GM10266 (cell line): ENCODE measurements around the gene DPYSL5.

ENCODE experiments used
- DNase-seq: peaks from one replicate; pipeline ENCODE4 v3.0.0; 2012; ENCODE audit errors: extremely low spot score
- TF ChIP-seq, protein P1 (sequence below): IDR thresholded peaks from 2 replicates; pipeline ENCODE4 v1.5.1; 2012; ENCODE audit warnings: mild to moderate bottlenecking, low read depth; ENCODE audit not compliant: control insufficient read depth, insufficient read depth; ENCODE audit errors: missing control alignments

DPYSL5 gene

DNA sequence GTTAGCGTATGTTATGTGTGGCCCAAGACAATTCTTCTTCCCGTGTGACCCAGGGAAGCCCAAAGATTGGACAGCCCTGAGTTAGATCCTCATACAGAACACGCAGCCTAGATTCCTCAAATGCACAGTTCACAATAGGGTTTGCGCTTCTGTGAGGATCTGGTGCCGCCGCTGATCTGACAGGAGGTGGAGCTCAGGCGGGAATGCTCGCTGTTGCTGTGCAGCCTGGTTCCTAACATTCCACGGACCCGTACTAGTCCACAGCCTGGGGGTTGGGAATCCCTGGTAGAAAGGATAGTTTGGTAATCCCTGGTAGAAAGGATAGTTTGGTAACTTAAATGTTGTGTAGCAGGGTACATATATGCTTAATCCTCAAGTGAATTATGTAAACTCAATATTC is 149.5 kb downstream of the DPYSL5 start:
- no peak for DNase-seq
- TF ChIP-seq, protein P1, sequence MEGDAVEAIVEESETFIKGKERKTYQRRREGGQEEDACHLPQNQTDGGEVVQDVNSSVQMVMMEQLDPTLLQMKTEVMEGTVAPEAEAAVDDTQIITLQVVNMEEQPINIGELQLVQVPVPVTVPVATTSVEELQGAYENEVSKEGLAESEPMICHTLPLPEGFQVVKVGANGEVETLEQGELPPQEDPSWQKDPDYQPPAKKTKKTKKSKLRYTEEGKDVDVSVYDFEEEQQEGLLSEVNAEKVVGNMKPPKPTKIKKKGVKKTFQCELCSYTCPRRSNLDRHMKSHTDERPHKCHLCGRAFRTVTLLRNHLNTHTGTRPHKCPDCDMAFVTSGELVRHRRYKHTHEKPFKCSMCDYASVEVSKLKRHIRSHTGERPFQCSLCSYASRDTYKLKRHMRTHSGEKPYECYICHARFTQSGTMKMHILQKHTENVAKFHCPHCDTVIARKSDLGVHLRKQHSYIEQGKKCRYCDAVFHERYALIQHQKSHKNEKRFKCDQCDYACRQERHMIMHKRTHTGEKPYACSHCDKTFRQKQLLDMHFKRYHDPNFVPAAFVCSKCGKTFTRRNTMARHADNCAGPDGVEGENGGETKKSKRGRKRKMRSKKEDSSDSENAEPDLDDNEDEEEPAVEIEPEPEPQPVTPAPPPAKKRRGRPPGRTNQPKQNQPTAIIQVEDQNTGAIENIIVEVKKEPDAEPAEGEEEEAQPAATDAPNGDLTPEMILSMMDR, result no peak

DNA sequence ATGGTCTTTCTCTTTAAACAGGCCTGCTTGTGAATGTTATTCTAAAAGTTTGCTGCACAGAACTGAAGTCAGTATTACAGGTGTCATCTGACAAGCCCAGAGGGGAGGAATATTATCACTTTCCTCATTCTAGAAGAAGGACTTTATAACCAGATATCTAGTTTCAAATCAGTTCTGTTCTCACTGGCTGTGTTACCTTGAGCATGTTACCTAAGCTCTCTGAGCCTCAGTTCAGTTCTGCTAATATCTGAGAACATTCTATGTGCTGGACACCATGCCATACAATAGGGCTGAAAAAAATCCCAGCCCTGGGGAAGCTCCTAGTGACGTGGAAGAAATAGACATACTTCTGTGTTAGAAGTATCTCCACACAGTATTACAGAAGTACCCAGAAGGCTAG is 150.4 kb downstream of the DPYSL5 start:
- TF ChIP-seq, protein P1, result no peak
- no peak for DNase-seq
